Fibroblast of pulmonary artery (primary cell): ENCODE data around the gene RMND5A.
A peak's percentile ranks its signal among the peaks of the same experiment; 100 is the strongest.
"Not testable (repeated sequence)": the region's sequence is repeated elsewhere in the genome, so short reads cannot be mapped to it uniquely, and the experiment has no call there.

Source experiments
- DNase-seq: peaks from one replicate; pipeline ENCODE4 v3.0.0-alpha.2; 2010; ENCODE audit warnings: low read depth
- H3K4me3 ChIP-seq: replicated peaks from 2 replicates; pipeline ENCODE4 v1.5.1; 2011; ENCODE audit warnings: low read depth, mild to moderate bottlenecking, control low read depth, low read length, moderate library complexity
- TF ChIP-seq, protein P1 (sequence below): IDR thresholded peaks from 2 replicates; pipeline ENCODE4 v1.5.1; 2011; ENCODE audit warnings: mild to moderate bottlenecking, control low read depth, low read length, inconsistent platforms; ENCODE audit errors: missing control alignments

The RMND5A gene

DNA sequence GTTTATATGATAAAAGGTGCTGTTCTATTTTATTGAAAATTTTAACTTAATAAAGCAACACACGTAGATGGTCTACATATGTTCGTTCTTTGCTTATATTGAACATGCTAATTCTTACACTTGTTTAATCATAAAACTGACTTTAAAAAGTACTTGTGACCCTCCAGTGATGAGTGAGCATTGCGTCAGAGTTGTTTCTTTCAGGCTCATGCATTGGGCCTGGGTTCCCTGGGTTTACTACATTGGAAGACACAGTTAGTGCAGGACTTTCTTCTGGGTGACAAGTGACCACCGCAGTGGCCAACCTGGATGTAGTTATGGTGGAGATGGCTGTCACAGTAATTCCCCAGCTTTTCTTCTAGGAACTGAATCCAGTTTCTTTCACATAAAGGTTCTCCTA is 13.4 kb downstream of the RMND5A start:
- not testable (repeated sequence) for H3K4me3 ChIP-seq, DNase-seq

DNA sequence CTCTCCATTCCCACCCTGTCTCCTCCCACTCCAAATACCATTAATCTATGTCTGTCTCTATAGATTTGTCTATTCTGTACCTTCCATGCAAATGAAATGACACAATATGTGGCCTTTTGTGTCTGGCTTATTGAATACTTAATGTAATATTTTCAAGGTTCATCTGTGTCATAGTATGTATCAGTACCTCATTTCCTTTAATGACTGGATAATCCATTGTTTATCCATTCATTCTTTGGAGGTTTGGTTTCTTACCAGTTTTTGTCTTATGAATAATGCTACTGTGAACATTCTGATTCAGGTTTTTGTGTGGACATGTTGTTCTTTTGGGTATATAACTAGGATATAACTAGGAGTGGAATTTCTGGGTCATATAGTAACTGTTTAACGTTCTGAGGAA is 14.8 kb downstream of the RMND5A start:
- H3K4me3 ChIP-seq, DNase-seq: not testable (repeated sequence)

DNA sequence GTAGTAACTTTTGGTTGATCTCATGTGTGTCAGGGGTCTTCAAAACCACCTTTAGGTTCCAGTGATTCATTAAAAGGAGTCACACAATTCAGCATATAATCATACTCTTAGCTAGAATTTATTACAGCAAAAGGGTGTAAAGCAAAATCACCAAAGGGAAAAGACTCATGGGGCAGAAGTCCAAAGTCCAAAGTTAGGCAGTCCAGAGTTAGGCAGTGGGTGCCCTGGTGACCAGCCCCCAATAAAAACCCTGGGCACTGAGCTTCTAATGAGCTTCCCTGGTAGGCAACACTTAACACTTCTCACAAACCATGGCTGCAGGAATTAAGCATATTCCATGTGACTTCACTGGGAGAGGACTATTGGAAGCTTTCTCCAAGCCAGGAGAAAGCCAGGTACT is 19.4 kb downstream of the RMND5A start:
- H3K4me3 ChIP-seq, DNase-seq: not testable (repeated sequence)

DNA sequence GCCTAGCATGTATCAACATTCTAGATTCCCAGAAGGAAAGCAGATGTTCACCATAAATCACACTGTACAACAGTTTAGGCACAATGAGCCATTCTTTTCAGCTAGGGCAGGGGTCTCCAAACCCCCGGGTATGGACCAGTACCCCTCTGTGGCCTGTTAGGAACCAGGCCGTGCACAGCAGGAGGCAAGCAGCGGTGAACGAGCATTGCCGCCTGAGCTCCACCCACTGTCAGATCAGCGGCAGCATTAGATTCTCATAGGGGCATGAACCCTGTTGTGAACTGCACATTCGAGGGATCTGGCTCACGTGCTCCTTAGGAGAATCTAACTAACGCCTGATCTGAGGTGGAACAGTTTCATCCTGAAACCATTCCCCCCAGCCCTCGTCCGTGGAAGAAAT is 19.8 kb downstream of the RMND5A start:
- H3K4me3 ChIP-seq, DNase-seq: not testable (repeated sequence)

DNA sequence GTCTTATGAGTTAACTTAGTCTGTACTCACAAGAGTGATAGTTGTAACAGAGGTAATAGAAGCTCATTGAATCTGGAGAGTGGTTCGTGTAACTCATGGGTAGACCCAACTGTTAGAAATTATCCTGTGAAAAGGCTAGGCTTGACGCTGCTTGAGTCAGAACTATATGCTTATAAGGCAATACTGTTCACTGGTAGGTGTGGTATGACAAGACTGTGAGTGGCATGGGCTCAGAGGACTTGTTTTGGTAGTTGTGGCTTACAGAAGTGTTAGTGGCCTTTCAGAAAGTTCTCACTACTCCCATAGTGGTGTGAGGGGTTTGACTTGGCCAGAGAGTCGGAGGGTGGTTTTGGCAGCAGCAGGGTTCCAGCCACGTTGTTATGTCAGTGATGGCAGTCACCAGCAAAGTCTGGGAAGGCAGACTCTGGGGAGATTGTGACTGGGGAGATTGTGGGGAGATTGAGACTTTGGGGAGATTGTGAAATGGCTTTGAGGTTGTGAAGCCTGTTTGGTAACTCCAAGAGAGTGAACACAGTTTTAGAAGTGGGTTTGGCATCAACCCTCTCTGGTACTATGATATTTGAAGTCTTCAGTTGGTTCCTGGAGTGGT is 21.9 kb downstream of the RMND5A start:
- H3K4me3 ChIP-seq, DNase-seq: not testable (repeated sequence)

DNA sequence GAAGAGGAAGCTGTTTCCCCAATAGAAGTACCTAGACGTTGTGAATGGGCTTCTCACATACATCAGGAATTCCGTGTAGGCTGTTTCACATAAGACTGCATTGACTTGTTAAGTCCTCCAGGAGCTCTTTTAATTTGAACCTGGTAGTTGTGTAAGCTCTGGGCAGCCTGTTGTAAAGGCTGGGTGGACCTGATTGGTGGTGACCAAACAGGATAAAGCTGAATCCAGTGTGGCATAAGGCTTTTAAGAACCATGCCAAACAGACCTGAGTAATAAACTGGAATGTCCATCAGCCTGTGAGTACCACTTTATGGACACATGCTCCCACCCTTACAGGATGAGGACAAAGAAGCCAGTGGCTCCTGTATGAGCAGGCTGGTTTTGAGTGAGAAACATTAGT is 24.1 kb downstream of the RMND5A start:
- TF ChIP-seq, protein P1, sequence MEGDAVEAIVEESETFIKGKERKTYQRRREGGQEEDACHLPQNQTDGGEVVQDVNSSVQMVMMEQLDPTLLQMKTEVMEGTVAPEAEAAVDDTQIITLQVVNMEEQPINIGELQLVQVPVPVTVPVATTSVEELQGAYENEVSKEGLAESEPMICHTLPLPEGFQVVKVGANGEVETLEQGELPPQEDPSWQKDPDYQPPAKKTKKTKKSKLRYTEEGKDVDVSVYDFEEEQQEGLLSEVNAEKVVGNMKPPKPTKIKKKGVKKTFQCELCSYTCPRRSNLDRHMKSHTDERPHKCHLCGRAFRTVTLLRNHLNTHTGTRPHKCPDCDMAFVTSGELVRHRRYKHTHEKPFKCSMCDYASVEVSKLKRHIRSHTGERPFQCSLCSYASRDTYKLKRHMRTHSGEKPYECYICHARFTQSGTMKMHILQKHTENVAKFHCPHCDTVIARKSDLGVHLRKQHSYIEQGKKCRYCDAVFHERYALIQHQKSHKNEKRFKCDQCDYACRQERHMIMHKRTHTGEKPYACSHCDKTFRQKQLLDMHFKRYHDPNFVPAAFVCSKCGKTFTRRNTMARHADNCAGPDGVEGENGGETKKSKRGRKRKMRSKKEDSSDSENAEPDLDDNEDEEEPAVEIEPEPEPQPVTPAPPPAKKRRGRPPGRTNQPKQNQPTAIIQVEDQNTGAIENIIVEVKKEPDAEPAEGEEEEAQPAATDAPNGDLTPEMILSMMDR = no peak
- H3K4me3 ChIP-seq = no peak overlapping the region
- no peak for DNase-seq

DNA sequence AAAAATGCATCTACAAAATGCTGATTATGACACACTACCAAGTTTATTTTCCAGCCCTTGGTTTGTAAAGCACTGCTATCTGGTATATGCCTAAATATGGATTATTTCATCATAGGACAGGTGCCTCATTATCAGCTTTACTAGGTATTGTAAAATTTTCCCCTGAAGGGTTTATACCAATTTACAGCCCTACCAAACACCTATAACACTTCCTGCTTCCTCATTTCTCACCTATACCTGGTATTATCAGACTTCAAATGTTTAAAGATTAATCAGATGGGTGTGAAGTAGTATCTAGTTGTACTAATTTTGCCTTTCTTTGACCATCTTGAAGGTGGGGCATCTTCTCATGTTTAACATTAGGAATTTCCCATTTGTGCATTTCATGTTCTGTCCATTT is 26.8 kb downstream of the RMND5A start:
- no peak for DNase-seq
- TF ChIP-seq, protein P1 = no peak
- H3K4me3 ChIP-seq = no peak overlapping the region

DNA sequence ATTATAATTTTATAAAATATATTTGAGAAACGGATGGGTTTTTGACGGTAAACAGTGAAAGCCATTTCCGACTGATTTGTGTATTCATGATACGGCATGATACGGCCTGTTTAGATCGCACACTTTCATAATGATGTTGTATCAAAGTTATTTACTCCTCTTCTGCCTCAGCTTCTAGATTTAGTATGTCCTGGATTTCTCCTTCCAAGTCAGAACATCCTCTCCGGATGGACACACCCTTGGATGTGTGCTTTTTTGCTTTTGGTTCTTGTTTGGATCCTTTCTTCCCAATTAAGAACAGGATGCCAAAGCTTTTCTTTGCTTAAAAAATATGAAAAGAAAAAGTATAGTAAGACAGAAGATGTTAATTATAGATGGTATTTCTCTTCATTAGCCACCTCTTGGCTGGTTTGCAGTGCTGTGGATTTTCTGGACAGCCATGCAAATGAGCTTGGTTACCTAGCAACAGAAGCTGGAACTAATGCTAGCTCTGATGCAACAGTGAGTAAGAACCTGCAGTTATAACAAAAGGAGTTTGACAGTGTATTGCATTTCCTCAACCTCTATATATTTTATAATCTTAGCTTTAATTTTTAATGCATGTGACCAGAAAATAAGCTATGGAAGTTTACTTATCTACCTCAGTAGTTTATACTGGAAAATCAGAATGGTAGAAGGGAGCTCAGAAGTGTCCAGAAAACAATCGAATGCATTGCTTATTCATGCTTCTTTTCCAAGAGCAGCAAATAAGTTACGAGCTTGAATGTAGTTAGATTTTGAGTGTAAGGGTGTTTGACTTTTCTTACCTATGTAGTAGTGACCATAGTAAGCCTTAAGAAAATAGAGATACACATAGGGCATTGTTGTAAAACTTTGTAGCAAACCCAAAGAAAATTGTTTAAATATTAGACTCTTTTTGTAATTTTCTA is 27.9 kb downstream of the RMND5A start:
- DNase-seq = peak; percentile 86
- H3K4me3 ChIP-seq = no peak overlapping the region
- TF ChIP-seq, protein P1 = no peak

DNA sequence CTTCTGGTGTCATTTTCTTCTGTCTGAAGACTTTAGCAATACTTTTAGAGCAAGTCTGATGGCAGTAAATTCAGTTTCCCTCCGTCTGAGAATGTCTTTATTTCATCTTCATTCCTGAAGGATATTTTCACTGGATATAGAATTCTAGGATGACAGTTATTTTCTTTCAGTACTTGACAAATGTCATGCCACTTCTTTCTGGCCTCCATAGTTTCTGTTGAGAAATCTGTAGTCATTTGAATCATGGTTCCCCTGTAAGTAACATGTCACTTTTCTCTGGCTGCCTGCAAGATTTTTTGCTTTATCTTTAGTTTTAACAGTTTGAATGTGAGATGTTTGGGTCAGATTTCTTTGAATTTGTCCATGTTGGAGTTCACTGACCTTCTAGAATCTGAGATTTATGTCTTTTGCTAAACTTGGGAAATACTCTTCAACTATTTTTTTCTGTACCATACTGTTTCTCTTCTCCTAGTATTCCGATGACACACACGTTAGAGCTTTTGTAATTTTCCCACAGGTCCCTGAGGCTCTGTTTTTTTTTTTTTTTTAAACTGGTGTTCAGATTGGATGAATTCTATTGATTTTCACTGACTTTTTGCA is 30.2 kb downstream of the RMND5A start:
- TF ChIP-seq, protein P1 = no peak
- peak; percentile 21 for DNase-seq
- no peak overlapping the region for H3K4me3 ChIP-seq
